Astrocyte (in vitro differentiated cells and primary cell): Measurements from ENCODE around the gene PRRT1B. TPM values are rescaled to one million over a fixed set of nuclear protein-coding genes. Genes with fewer than 3 reads are reported as not detected.

ENCODE experiments used
- DNase-seq: peaks from one replicate; pipeline ENCODE4 v3.0.0-alpha.2; 2010; ENCODE audit warnings: low read depth
- FAIRE-seq: peaks from 2 replicates; lab custom pipeline; 2011; peaks lifted over from hg19 to GRCh38; lab: Jason Lieb, UNC
- H2AFZ ChIP-seq: 2 replicates; pipeline ENCODE4 v1.6.0; 2012; ENCODE audit warnings: low read depth, low read length, inconsistent platforms
- H3K27ac ChIP-seq: 2 replicates; pipeline ENCODE4 v1.5.1; 2011; ENCODE audit warnings: low read depth, low read length, inconsistent platforms
- H3K27me3 ChIP-seq: 2 replicates; pipeline ENCODE4 v1.6.0; 2011; ENCODE audit warnings: low read length, inconsistent platforms; ENCODE audit not compliant: insufficient read depth
- H3K36me3 ChIP-seq: 2 replicates; pipeline ENCODE4 v1.5.1; 2011; ENCODE audit warnings: low read length, inconsistent platforms; ENCODE audit not compliant: insufficient read depth
- H3K4me1 ChIP-seq: 2 replicates; pipeline ENCODE4 v1.5.1; 2011; ENCODE audit warnings: low read length, inconsistent platforms; ENCODE audit not compliant: insufficient read depth
- H3K4me2 ChIP-seq: 2 replicates; pipeline ENCODE4 v1.6.0; 2012; ENCODE audit warnings: low read length, inconsistent platforms
- H3K4me3 ChIP-seq: 2 replicates; pipeline ENCODE4 v1.5.1; 2011; ENCODE audit warnings: low read depth, mild to moderate bottlenecking, low read length, inconsistent platforms; ENCODE audit not compliant: insufficient read depth
- H3K79me2 ChIP-seq: 2 replicates; pipeline ENCODE4 v1.6.0; 2012; ENCODE audit warnings: mild to moderate bottlenecking, low read length, inconsistent platforms; ENCODE audit not compliant: insufficient read depth
- H3K9ac ChIP-seq: 2 replicates; pipeline ENCODE4 v1.6.0; 2012; ENCODE audit warnings: mild to moderate bottlenecking, low read length, inconsistent platforms
- H3K9me3 ChIP-seq: 2 replicates; pipeline ENCODE4 v1.5.1; 2012; ENCODE audit warnings: low read depth, mild to moderate bottlenecking, low read length, inconsistent platforms; ENCODE audit not compliant: insufficient read depth
- H4K20me1 ChIP-seq: 2 replicates; pipeline ENCODE4 v1.6.0; 2012; ENCODE audit warnings: low read length, inconsistent platforms; ENCODE audit not compliant: insufficient read depth
- H3K27ac Mint-ChIP-seq: one replicate; pipeline ENCODE4 v1.8.0; 2021; ENCODE audit warnings: mild to moderate bottlenecking, mixed read lengths; ENCODE audit not compliant: unreplicated experiment
- H3K27me3 Mint-ChIP-seq: one replicate; pipeline ENCODE4 v1.8.0; 2021; ENCODE audit warnings: low read depth, mixed read lengths; ENCODE audit not compliant: unreplicated experiment
- H3K36me3 Mint-ChIP-seq: one replicate; pipeline ENCODE4 v1.8.0; 2021; ENCODE audit warnings: low read depth, mixed read lengths; ENCODE audit not compliant: unreplicated experiment
- H3K4me1 Mint-ChIP-seq: one replicate; pipeline ENCODE4 v1.8.0; 2021; ENCODE audit warnings: low read depth, mixed read lengths; ENCODE audit not compliant: unreplicated experiment
- H3K4me3 Mint-ChIP-seq: one replicate; pipeline ENCODE4 v1.8.0; 2021; ENCODE audit warnings: mild to moderate bottlenecking, moderate library complexity, mixed read lengths; ENCODE audit not compliant: unreplicated experiment
- H3K9me3 Mint-ChIP-seq: one replicate; pipeline ENCODE4 v1.8.0; 2021; ENCODE audit warnings: mild to moderate bottlenecking, mixed read lengths; ENCODE audit not compliant: unreplicated experiment
- EZH2 ChIP-seq: IDR thresholded peaks from 2 replicates; pipeline ENCODE4 v1.6.1; 2012; ENCODE audit warnings: mild to moderate bottlenecking, low read length, inconsistent platforms; ENCODE audit not compliant: insufficient read depth
- total RNA-seq: library from RNA; stranded (reverse); gene quantifications from 2 replicates; pipeline ENCODE4 v1.2.1, GENCODE V29; 2021
- TF ChIP-seq, protein P1 (sequence below): IDR thresholded peaks from 2 replicates; pipeline ENCODE4 v1.5.1; 2011; ENCODE audit warnings: low read depth, mild to moderate bottlenecking, inconsistent platforms, low read length, moderate library complexity; ENCODE audit not compliant: insufficient read depth

The PRRT1B gene
- total RNA-seq, 1 donor from 2014 or later, result not detected

DNA sequence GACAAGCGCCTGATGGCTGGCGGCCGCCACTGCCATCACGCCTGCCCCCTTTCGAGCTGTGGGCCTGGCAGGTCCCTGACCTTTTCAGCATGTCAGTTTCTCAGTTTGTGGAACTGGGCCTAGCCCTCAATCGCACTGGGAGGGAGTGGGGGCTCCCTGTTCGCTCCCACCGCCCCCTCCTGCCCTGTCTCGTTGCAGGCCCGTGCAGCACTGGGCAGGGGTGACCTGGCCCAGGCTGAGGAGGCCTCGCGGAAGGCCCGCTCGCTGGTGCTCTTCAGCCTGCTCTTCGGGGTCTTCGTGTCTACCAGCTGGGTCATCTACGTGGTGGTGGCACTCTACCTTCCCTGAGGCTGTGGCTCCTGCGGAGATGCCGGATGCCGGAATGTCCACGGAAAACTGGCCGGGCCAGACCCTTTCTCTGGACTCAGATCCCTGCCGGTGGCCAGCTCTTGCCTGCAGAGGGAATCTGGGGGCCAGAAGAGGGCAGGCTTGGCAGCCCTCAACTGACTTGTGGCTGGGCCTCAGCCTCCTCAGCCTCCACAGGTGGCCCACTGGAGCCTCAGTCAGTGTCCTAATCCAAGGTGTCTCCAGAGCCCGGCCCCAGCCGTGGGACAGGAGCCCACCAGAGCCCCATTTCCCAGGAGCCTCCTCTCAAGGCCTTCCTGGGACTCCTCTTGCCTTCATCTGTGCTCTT, 12.7 kb downstream of the PRRT1B start:
- Histone ChIP-seq H3K79me2 (no peaks in the 10 kb centered on the region), H3K4me1 (no peaks in the 10 kb centered on the region), H2AFZ (no peak overlapping the region), H3K36me3 (no peaks in the 10 kb centered on the region), H3K27ac (no peak overlapping the region), H3K9me3 (no peaks in the 10 kb centered on the region), H3K4me2 (no peak overlapping the region), H4K20me1 (no peaks in the 10 kb centered on the region), H3K27me3 (peaks cover 10% of the 10 kb centered on the region), H3K4me3 (no peak overlapping the region), H3K9ac (no peak overlapping the region)
- no peak overlapping the region for H3K4me3 Mint-ChIP-seq
- no peak overlapping the region for H3K27ac Mint-ChIP-seq
- H3K9me3 Mint-ChIP-seq, result peaks cover 14% of the 10 kb centered on the region
- no peak for FAIRE-seq
- TF ChIP-seq, protein P1, sequence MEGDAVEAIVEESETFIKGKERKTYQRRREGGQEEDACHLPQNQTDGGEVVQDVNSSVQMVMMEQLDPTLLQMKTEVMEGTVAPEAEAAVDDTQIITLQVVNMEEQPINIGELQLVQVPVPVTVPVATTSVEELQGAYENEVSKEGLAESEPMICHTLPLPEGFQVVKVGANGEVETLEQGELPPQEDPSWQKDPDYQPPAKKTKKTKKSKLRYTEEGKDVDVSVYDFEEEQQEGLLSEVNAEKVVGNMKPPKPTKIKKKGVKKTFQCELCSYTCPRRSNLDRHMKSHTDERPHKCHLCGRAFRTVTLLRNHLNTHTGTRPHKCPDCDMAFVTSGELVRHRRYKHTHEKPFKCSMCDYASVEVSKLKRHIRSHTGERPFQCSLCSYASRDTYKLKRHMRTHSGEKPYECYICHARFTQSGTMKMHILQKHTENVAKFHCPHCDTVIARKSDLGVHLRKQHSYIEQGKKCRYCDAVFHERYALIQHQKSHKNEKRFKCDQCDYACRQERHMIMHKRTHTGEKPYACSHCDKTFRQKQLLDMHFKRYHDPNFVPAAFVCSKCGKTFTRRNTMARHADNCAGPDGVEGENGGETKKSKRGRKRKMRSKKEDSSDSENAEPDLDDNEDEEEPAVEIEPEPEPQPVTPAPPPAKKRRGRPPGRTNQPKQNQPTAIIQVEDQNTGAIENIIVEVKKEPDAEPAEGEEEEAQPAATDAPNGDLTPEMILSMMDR, result no peak
- TF ChIP-seq EZH2, result no peak
- H3K4me1 Mint-ChIP-seq, result peaks cover 7% of the 10 kb centered on the region
- peaks cover 12% of the 10 kb centered on the region for H3K36me3 Mint-ChIP-seq
- DNase-seq, result no peak
- peaks cover 30% of the 10 kb centered on the region for H3K27me3 Mint-ChIP-seq

DNA sequence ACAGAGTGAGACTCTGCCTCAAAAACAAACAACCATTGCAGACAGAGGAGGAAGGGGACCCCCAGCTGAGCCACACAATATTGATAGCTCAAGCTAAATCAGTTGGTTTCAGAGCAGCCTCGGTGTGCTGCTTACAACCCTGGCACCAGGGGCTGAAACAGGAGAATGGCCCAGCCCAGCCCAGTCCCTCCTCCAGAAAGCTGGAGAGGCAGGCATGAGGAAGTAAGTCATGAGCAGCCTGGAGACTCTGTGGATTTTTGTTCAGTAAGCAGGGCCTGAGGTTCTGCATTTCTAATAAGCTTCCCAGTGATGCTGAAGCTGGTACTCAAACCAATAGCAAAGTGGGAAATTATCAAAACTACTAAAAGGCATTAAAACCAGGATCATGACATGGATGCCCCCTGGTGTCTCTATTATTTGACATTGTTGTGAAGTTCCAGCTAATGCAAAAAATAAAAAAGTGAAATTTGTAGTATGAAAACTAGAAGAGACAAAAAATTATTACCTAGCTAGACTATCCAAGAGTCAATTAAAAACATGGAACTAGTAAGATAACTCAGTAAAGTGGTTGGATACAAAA, 14.2 kb downstream of the PRRT1B start:
- Mint-ChIP-seq H3K4me1 (peaks cover 7% of the 10 kb centered on the region), H3K9me3 (peaks cover 14% of the 10 kb centered on the region), H3K27me3 (peaks cover 22% of the 10 kb centered on the region), H3K4me3 (no peak overlapping the region), H3K36me3 (peaks cover 9% of the 10 kb centered on the region), H3K27ac (no peak overlapping the region)
- no peaks in the 10 kb centered on the region for H3K36me3 ChIP-seq
- DNase-seq, result no peak
- FAIRE-seq, result no peak
- no peak overlapping the region for H3K4me3 ChIP-seq
- no peaks in the 10 kb centered on the region for H4K20me1 ChIP-seq
- no peak overlapping the region for H3K9ac ChIP-seq
- no peaks in the 10 kb centered on the region for H3K4me1 ChIP-seq
- H3K27me3 ChIP-seq, result peaks cover 6% of the 10 kb centered on the region
- H3K9me3 ChIP-seq, result no peaks in the 10 kb centered on the region
- no peaks in the 10 kb centered on the region for H3K79me2 ChIP-seq
- H3K4me2 ChIP-seq, result no peak overlapping the region
- no peak overlapping the region for H3K27ac ChIP-seq
- H2AFZ ChIP-seq, result no peak overlapping the region
- TF ChIP-seq, protein P1, result no peak
- TF ChIP-seq EZH2, result no peak
